Liver (tissue), 9 donors: ENCODE results near the gene ZNF684. TPM values are rescaled to one million over a fixed set of nuclear protein-coding genes. Genes with fewer than 3 reads are reported as not detected.
"Not testable (repeated sequence)": the region's sequence is repeated elsewhere in the genome, so short reads cannot be mapped to it uniquely, and the experiment has no call there.

Experiments
- DNase-seq: peaks from one replicate; pipeline ENCODE4 v3.0.0-alpha.2; 2017; ENCODE audit warnings: low spot score
- H3K27ac ChIP-seq, 2 donors: one replicate each; pipeline ENCODE4 v1.7.0; 2013; ENCODE audit warnings: inconsistent platforms in 2 of 2, low read length in 2 of 2, control low read depth in 1 of 2, low read depth in 1 of 2, mild to moderate bottlenecking in 1 of 2
- H3K27me3 ChIP-seq, 4 donors: one replicate each; pipeline versions ENCODE4 v1.6.1 to v1.7.0; 2013; ENCODE audit warnings: low read length in 3 of 4, inconsistent platforms in 1 of 4, mild to moderate bottlenecking in 1 of 4, moderate library complexity in 1 of 4; ENCODE audit not compliant: control insufficient read depth in 4 of 4, insufficient read depth in 4 of 4
- H3K36me3 ChIP-seq, 4 donors: one replicate each; pipeline versions ENCODE4 v1.6.1 to v1.7.0; 2013; ENCODE audit warnings: low read length in 3 of 4, mild to moderate bottlenecking in 3 of 4, low read depth in 1 of 4, moderate library complexity in 1 of 4; ENCODE audit not compliant: control insufficient read depth in 4 of 4, insufficient read depth in 3 of 4
- H3K4me1 ChIP-seq, 4 donors: one replicate each; pipeline versions ENCODE4 v1.6.1 to v1.7.0; 2013; ENCODE audit warnings: low read length in 3 of 4, mild to moderate bottlenecking in 3 of 4, moderate library complexity in 1 of 4; ENCODE audit not compliant: control insufficient read depth in 4 of 4, insufficient read depth in 4 of 4
- H3K4me3 ChIP-seq, 3 donors: one replicate each; pipeline versions ENCODE4 v1.6.1 to v1.7.0; 2013; ENCODE audit warnings: low read length in 3 of 3, control low read depth in 1 of 3, low read depth in 1 of 3, mild to moderate bottlenecking in 1 of 3
- H3K9ac ChIP-seq, 2 donors: one replicate each; pipeline ENCODE4 v1.7.0; 2013; ENCODE audit warnings: low read length in 2 of 2, mild to moderate bottlenecking in 2 of 2, moderate library complexity in 2 of 2, control low read depth in 1 of 2, low read depth in 1 of 2
- H3K9me3 ChIP-seq, 4 donors: one replicate each; pipeline versions ENCODE4 v1.6.1 to v1.7.0; 2013; ENCODE audit warnings: low read length in 3 of 4; ENCODE audit not compliant: control insufficient read depth in 4 of 4
- CTCF ChIP-seq: fragments of 150-350 bp; IDR thresholded peaks from 2 replicates; pipeline ENCODE4 v1.5.1; 2017; ENCODE audit warnings: improper control_type of control experiment, low read depth, low read length; ENCODE audit not compliant: missing input control
- EGR1 ChIP-seq, 2 donors: IDR thresholded peaks; 2 replicates each; pipeline ENCODE4 v1.6.1; 2016 to 2018; ENCODE audit warnings: antibody characterized with exemption in 2 of 2, low read depth in 2 of 2
- FOXA1 ChIP-seq: IDR thresholded peaks from 2 replicates; pipeline ENCODE4 v1.6.1; 2016; ENCODE audit warnings: antibody characterized with exemption
- FOXA2 ChIP-seq: IDR thresholded peaks from 2 replicates; pipeline ENCODE4 v1.6.1; 2016; ENCODE audit warnings: antibody characterized with exemption
- GABPA ChIP-seq, 2 donors: IDR thresholded peaks in 1 of 2; conservative IDR thresholded peaks in 1 of 2; 2 replicates each; pipeline ENCODE4 v1.6.1; 2016; ENCODE audit warnings: antibody characterized with exemption in 2 of 2, mild to moderate bottlenecking in 1 of 2, moderate library complexity in 1 of 2
- HNF4A ChIP-seq, 2 donors: conservative IDR thresholded peaks; 2 replicates each; pipeline ENCODE4 v1.6.1; 2016; ENCODE audit warnings: antibody characterized with exemption in 2 of 2, mild to moderate bottlenecking in 2 of 2
- HNF4G ChIP-seq: IDR thresholded peaks from 2 replicates; pipeline ENCODE4 v1.6.1; 2016; ENCODE audit warnings: antibody characterized with exemption
- JUND ChIP-seq, 2 donors: IDR thresholded peaks; 2 replicates each; pipeline ENCODE4 v1.6.1; 2016; ENCODE audit warnings: antibody characterized with exemption in 2 of 2
- RAD21 ChIP-seq, 2 donors: IDR thresholded peaks; 2 replicates each; pipeline ENCODE4 v1.6.1; 2016; ENCODE audit warnings: antibody characterized with exemption in 2 of 2, mild to moderate bottlenecking in 2 of 2
- RXRA ChIP-seq, 2 donors: IDR thresholded peaks; 2 replicates each; pipeline ENCODE4 v1.6.1; 2017 to 2018; ENCODE audit warnings: antibody characterized with exemption in 2 of 2, mild to moderate bottlenecking in 1 of 2
- TAF1 ChIP-seq: conservative IDR thresholded peaks from 2 replicates; pipeline ENCODE4 v1.6.1; 2016; ENCODE audit warnings: antibody characterized with exemption, mild to moderate bottlenecking
- YY1 ChIP-seq: IDR thresholded peaks from 2 replicates; pipeline ENCODE4 v1.6.1; 2016; ENCODE audit warnings: antibody characterized with exemption, mild to moderate bottlenecking
- ZBTB33 ChIP-seq: IDR thresholded peaks from 2 replicates; pipeline ENCODE4 v1.6.1; 2016; ENCODE audit warnings: antibody characterized with exemption
- WGBS: extraction: QIAGEN DNeasy Blood & Tissue Kit; methylation state at CpG from one replicate; pipeline ENCODE4 v1.1.7; 2013; 5-methylcytosine and 5-hydroxymethylcytosine counted together
- polyA plus RNA-seq, 2 donors: library from polyadenylated mRNA; stranded (reverse) in 1 of 2; unstranded in 1 of 2; fragments of 200-250 nt in 1 of 2; fragments of >200 nt in 1 of 2; fragmentation: Nextera tagmentation in 1 of 2; extraction: Ambion mirVana in 1 of 2; gene quantifications; one replicate each; pipeline versions ENCODE4 v1.2.1 to v1.2.3, GENCODE V29; 2013 to 2015
- total RNA-seq, 2 donors: library from RNA; depleted of rRNA; stranded (reverse); fragments of >200 nt; gene quantifications; one replicate each; pipeline ENCODE4 v1.2.3, GENCODE V29; 2014
- TF ChIP-seq, protein P1 (sequence below): IDR thresholded peaks from 2 replicates; pipeline ENCODE4 v1.6.1; 2016; ENCODE audit warnings: antibody characterized with exemption
- TF ChIP-seq, protein P2 (sequence below): IDR thresholded peaks from 2 replicates; pipeline ENCODE4 v1.6.1; 2016; ENCODE audit warnings: antibody characterized with exemption, mild to moderate bottlenecking
- TF ChIP-seq, protein P3 (sequence below): IDR thresholded peaks from 2 replicates; pipeline ENCODE4 v1.6.1; 2016; ENCODE audit warnings: antibody characterized with exemption
- donor health status: healthy.
- donor health status: healthy.
- donor health status: healthy.
- donor health status: healthy.
- donor health status: healthy.

The ZNF684 gene
- total and polyA plus RNA-seq, 4 donors = 7.6 to 17.1 (median 10.2) TPM

- Histone ChIP-seq H3K27ac (no peak overlapping the region), H3K27me3 (no peaks in the 10 kb centered on the region), H3K9me3 (no peaks in the 10 kb centered on the region), H3K4me3 (no peak overlapping the region), H3K9ac (no peak overlapping the region), H3K4me1 (no peaks in the 10 kb centered on the region), H3K36me3 (no peaks in the 10 kb centered on the region)
- 38% methylated on average over 1 of the region's 1 CpG for WGBS
- no peak for DNase-seq
- peak in 1 of 2 donors; percentile 5 for TF ChIP-seq RAD21 (IDR thresholded peaks at IDR 0.05)
- TF ChIP-seq HNF4A (conservative IDR thresholded peaks at IDR 0.05) = no peak
- TF ChIP-seq YY1 = peak; percentile 41
- TF ChIP-seq HNF4G = no peak
- no peak for TF ChIP-seq EGR1 (IDR thresholded peaks at IDR 0.05; ENCODE audit: low read depth in 2 of 2)
- no peak for TF ChIP-seq FOXA1
- no peak for TF ChIP-seq GABPA (IDR thresholded peaks at IDR 0.05 in 1 of 2, conservative IDR thresholded peaks at IDR 0.05 in 1 of 2)
- TF ChIP-seq, protein P1, sequence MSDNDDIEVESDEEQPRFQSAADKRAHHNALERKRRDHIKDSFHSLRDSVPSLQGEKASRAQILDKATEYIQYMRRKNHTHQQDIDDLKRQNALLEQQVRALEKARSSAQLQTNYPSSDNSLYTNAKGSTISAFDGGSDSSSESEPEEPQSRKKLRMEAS = no peak
- TF ChIP-seq, protein P2, sequence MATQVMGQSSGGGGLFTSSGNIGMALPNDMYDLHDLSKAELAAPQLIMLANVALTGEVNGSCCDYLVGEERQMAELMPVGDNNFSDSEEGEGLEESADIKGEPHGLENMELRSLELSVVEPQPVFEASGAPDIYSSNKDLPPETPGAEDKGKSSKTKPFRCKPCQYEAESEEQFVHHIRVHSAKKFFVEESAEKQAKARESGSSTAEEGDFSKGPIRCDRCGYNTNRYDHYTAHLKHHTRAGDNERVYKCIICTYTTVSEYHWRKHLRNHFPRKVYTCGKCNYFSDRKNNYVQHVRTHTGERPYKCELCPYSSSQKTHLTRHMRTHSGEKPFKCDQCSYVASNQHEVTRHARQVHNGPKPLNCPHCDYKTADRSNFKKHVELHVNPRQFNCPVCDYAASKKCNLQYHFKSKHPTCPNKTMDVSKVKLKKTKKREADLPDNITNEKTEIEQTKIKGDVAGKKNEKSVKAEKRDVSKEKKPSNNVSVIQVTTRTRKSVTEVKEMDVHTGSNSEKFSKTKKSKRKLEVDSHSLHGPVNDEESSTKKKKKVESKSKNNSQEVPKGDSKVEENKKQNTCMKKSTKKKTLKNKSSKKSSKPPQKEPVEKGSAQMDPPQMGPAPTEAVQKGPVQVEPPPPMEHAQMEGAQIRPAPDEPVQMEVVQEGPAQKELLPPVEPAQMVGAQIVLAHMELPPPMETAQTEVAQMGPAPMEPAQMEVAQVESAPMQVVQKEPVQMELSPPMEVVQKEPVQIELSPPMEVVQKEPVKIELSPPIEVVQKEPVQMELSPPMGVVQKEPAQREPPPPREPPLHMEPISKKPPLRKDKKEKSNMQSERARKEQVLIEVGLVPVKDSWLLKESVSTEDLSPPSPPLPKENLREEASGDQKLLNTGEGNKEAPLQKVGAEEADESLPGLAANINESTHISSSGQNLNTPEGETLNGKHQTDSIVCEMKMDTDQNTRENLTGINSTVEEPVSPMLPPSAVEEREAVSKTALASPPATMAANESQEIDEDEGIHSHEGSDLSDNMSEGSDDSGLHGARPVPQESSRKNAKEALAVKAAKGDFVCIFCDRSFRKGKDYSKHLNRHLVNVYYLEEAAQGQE = no peak
- no peak for TF ChIP-seq JUND (IDR thresholded peaks at IDR 0.05)
- TF ChIP-seq FOXA2 = no peak
- peak in 1 of 2 donors; percentile 4 for TF ChIP-seq RXRA (IDR thresholded peaks at IDR 0.05)
- no peak for TF ChIP-seq TAF1
- TF ChIP-seq ZBTB33 = no peak
- TF ChIP-seq CTCF = no peak
- TF ChIP-seq, protein P3, sequence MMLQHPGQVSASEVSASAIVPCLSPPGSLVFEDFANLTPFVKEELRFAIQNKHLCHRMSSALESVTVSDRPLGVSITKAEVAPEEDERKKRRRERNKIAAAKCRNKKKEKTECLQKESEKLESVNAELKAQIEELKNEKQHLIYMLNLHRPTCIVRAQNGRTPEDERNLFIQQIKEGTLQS = no peak
Measured at GRCh38 chr1:40567825-40568224, 36.4 kb downstream of the ZNF684 start.

DNA sequence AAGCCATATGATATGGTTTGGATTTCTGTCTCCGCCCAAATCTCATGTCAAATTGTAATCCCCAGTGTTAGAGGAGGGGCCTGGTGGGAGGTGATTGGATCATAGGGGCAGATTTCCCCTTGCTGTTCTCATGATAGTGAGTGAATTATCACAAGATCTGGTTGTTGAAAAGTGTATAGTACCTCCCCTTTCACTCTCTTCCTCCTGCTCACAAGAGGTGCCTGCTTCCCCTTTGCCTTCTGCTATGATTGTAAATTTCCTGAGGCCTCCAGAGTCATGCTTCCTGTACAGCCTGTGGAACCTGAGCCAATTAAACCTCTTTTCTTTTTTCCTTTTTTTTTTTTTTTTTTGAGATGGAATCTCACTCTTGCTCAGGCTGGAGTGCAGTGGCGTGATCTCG lies 43.4 kb downstream of the ZNF684 start:
- not testable (repeated sequence) for H3K4me1 ChIP-seq, H3K9ac ChIP-seq, H3K27ac ChIP-seq, H3K4me3 ChIP-seq, DNase-seq, H3K27me3 ChIP-seq, H3K36me3 ChIP-seq, H3K9me3 ChIP-seq
- WGBS = 74% methylated on average over 3 of the region's 3 CpGs
